ENCODE results near the gene GPR42. TPM values are rescaled to one million over a fixed set of nuclear protein-coding genes. Genes with fewer than 3 reads are reported as not detected.

GPR42 gene
- total and polyA plus RNA-seq, 10 donors = 0.09 to 0.67 (median 0.63) TPM; not detected in 6

GRCh38 chr19:35416331-35416730 lies 45.5 kb downstream of the GPR42 start:
- Histone ChIP-seq H3K4me1 (peaks cover 0 to 21% (median 2%) of the 10 kb centered on the region in 6 donors), H3K27me3 (replicated peaks in 1 of 7) (peaks cover 0 to 68% (median 10%) of the 10 kb centered on the region in 7 donors), H3K36me3 (no peaks in the 10 kb centered on the region), H3K27ac (no peak overlapping the region), H3K9me3 (no peaks in the 10 kb centered on the region), H3K4me3 (no peak overlapping the region)
- peak; percentile 38 for DNase-seq
- 69 to 78% (median 74%) methylated on average over 7 of the region's 7 CpGs for WGBS, 5 donors
- no peak for TF ChIP-seq POLR2A (IDR thresholded peaks at IDR 0.05)
- no peak for TF ChIP-seq POLR2AphosphoS5 (IDR thresholded peaks at IDR 0.05)
- TF ChIP-seq CTCF (IDR thresholded peaks at IDR 0.05 in 8 of 11, conservative IDR thresholded peaks at IDR 0.05 in 3 of 11) = no peak
- intact Hi-C loops (cut with DNase I; ENCODE audit: low total_unique reads) = no loop called here

GRCh38 chr19:35417278-35417677 lies 46.4 kb downstream of the GPR42 start:
- intact Hi-C loops (cut with DNase I; ENCODE audit: low total_unique reads) = no loop called here
- no peak for DNase-seq
- no peak overlapping the region for H3K27ac ChIP-seq
- H3K4me3 ChIP-seq = no peak overlapping the region
- WGBS, 5 donors = 90 to 94% (median 91%) methylated on average over 2 of the region's 2 CpGs
- no peaks in the 10 kb centered on the region for H3K9me3 ChIP-seq
- no peaks in the 10 kb centered on the region for H3K36me3 ChIP-seq
- H3K27me3 ChIP-seq (replicated peaks in 1 of 7) = peaks cover 0 to 64% (median 10%) of the 10 kb centered on the region in 7 donors
- H3K4me1 ChIP-seq = peaks cover 0 to 23% (median 2%) of the 10 kb centered on the region in 6 donors
- no peak for TF ChIP-seq CTCF (IDR thresholded peaks at IDR 0.05 in 8 of 11, conservative IDR thresholded peaks at IDR 0.05 in 3 of 11)
- TF ChIP-seq POLR2A (IDR thresholded peaks at IDR 0.05) = no peak
- no peak for TF ChIP-seq POLR2AphosphoS5 (IDR thresholded peaks at IDR 0.05)

- no peaks in the 10 kb centered on the region for H3K36me3 ChIP-seq
- H3K27ac ChIP-seq = no peak overlapping the region
- H3K4me3 ChIP-seq = no peak overlapping the region
- WGBS, 5 donors = 72 to 78% (median 73%) methylated on average over 7 of the region's 7 CpGs
- TF ChIP-seq POLR2AphosphoS5 (IDR thresholded peaks at IDR 0.05) (no peak), CTCF (IDR thresholded peaks at IDR 0.05 in 8 of 11, conservative IDR thresholded peaks at IDR 0.05 in 3 of 11) (no peak), POLR2A (IDR thresholded peaks at IDR 0.05) (no peak)
- intact Hi-C loops (cut with DNase I; ENCODE audit: low total_unique reads) = no loop called here
- H3K9me3 ChIP-seq = no peaks in the 10 kb centered on the region
- H3K27me3 ChIP-seq (replicated peaks in 1 of 7) = peaks cover 0 to 64% (median 10%) of the 10 kb centered on the region in 7 donors
- peak; percentile 22 for DNase-seq
- H3K4me1 ChIP-seq = peaks cover 0 to 23% (median 2%) of the 10 kb centered on the region in 6 donors
These were observed 47.1 kb downstream of the GPR42 start for GRCh38 chr19:35417713-35418534.

GRCh38 chr19:35419046-35419445 lies 48.2 kb downstream of the GPR42 start:
- intact Hi-C loops (cut with DNase I; ENCODE audit: low total_unique reads) = no loop called here
- 83 to 93% (median 85%) methylated on average over 3 of the region's 3 CpGs for WGBS, 5 donors
- H3K4me3 ChIP-seq = no peak overlapping the region
- H3K9me3 ChIP-seq = no peaks in the 10 kb centered on the region
- H3K27me3 ChIP-seq (replicated peaks in 1 of 7) = peaks cover 0 to 56% (median 10%) of the 10 kb centered on the region in 7 donors
- DNase-seq = no peak
- TF ChIP-seq POLR2AphosphoS5 (IDR thresholded peaks at IDR 0.05) = no peak
- TF ChIP-seq POLR2A (IDR thresholded peaks at IDR 0.05) = no peak
- no peak for TF ChIP-seq CTCF (IDR thresholded peaks at IDR 0.05 in 8 of 11, conservative IDR thresholded peaks at IDR 0.05 in 3 of 11)
- no peaks in the 10 kb centered on the region for H3K36me3 ChIP-seq
- H3K27ac ChIP-seq = no peak overlapping the region
- peaks cover 0 to 23% (median 2%) of the 10 kb centered on the region in 6 donors for H3K4me1 ChIP-seq

Data from spleen (tissue), 11 donors.